ENCODE measurements around the gene FMO4. TPM values are rescaled to one million over a fixed set of nuclear protein-coding genes. Genes with fewer than 3 reads are reported as not detected.

The FMO4 gene
- total RNA-seq, 1 donor from 2014 or later: 0.98 TPM

GRCh38 chr1:171344473-171344820 is 30.5 kb downstream of the FMO4 start:
- intact Hi-C loops (cut with DNase I): no loop called here
- H3K4me3 ChIP-seq: no peak overlapping the region
- H3K4me1 ChIP-seq: peaks cover 16% of the 10 kb centered on the region
- no peaks in the 10 kb centered on the region for H3K27me3 ChIP-seq
- no peak for DNase-seq (ENCODE audit: extremely low spot score in 2 of 2)
- no peak overlapping the region for H3K27ac ChIP-seq
- no peak for TF ChIP-seq POLR2AphosphoS5 (IDR thresholded peaks at IDR 0.05; ENCODE audit: insufficient read depth in 1 of 2, low read depth in 1 of 2)
- TF ChIP-seq POLR2A (IDR thresholded peaks at IDR 0.05): no peak
- no peak for TF ChIP-seq CTCF (IDR thresholded peaks at IDR 0.05)
- no peaks in the 10 kb centered on the region for H3K9me3 ChIP-seq
- no peaks in the 10 kb centered on the region for H3K36me3 ChIP-seq

GRCh38 chr1:171345536-171345935 is 31.6 kb downstream of the FMO4 start:
- H3K27ac ChIP-seq: no peak overlapping the region
- no peak overlapping the region for H3K4me3 ChIP-seq
- H3K27me3 ChIP-seq: no peaks in the 10 kb centered on the region
- DNase-seq (ENCODE audit: extremely low spot score in 2 of 2): no peak
- intact Hi-C loops (cut with DNase I): no loop called here
- H3K4me1 ChIP-seq: peaks cover 16% of the 10 kb centered on the region
- no peaks in the 10 kb centered on the region for H3K9me3 ChIP-seq
- TF ChIP-seq POLR2AphosphoS5 (IDR thresholded peaks at IDR 0.05; ENCODE audit: insufficient read depth in 1 of 2, low read depth in 1 of 2) (no peak), CTCF (IDR thresholded peaks at IDR 0.05) (no peak), POLR2A (IDR thresholded peaks at IDR 0.05) (no peak)
- H3K36me3 ChIP-seq: no peaks in the 10 kb centered on the region

GRCh38 chr1:171346881-171347280 is 32.9 kb downstream of the FMO4 start:
- intact Hi-C loops (cut with DNase I): no loop called here
- Histone ChIP-seq H3K36me3 (no peaks in the 10 kb centered on the region), H3K9me3 (no peaks in the 10 kb centered on the region), H3K4me3 (no peak overlapping the region), H3K4me1 (peaks cover 16% of the 10 kb centered on the region), H3K27ac (no peak overlapping the region), H3K27me3 (no peaks in the 10 kb centered on the region)
- no peak for DNase-seq (ENCODE audit: extremely low spot score in 2 of 2)
- no peak for TF ChIP-seq CTCF (IDR thresholded peaks at IDR 0.05)
- TF ChIP-seq POLR2A (IDR thresholded peaks at IDR 0.05): no peak
- no peak for TF ChIP-seq POLR2AphosphoS5 (IDR thresholded peaks at IDR 0.05; ENCODE audit: insufficient read depth in 1 of 2, low read depth in 1 of 2)

- no peak overlapping the region for H3K4me3 ChIP-seq
- H3K9me3 ChIP-seq: no peaks in the 10 kb centered on the region
- H3K27ac ChIP-seq: no peak overlapping the region
- DNase-seq (ENCODE audit: extremely low spot score in 2 of 2): no peak
- intact Hi-C loops (cut with DNase I): no loop called here
- TF ChIP-seq POLR2AphosphoS5 (IDR thresholded peaks at IDR 0.05; ENCODE audit: insufficient read depth in 1 of 2, low read depth in 1 of 2): no peak
- TF ChIP-seq CTCF (IDR thresholded peaks at IDR 0.05): no peak
- TF ChIP-seq POLR2A (IDR thresholded peaks at IDR 0.05): no peak
- no peaks in the 10 kb centered on the region for H3K27me3 ChIP-seq
- no peaks in the 10 kb centered on the region for H3K36me3 ChIP-seq
- H3K4me1 ChIP-seq: no peaks in the 10 kb centered on the region
Observed at GRCh38 chr1:171350594-171350993, 36.6 kb downstream of the FMO4 start.

- no peak for DNase-seq (ENCODE audit: extremely low spot score in 2 of 2)
- H3K27ac ChIP-seq: no peak overlapping the region
- no peaks in the 10 kb centered on the region for H3K9me3 ChIP-seq
- no peak for TF ChIP-seq POLR2A (IDR thresholded peaks at IDR 0.05)
- no peak for TF ChIP-seq POLR2AphosphoS5 (IDR thresholded peaks at IDR 0.05; ENCODE audit: insufficient read depth in 1 of 2, low read depth in 1 of 2)
- TF ChIP-seq CTCF (IDR thresholded peaks at IDR 0.05): no peak
- H3K27me3 ChIP-seq: no peaks in the 10 kb centered on the region
- intact Hi-C loops (cut with DNase I): no loop called here
- H3K4me1 ChIP-seq: no peaks in the 10 kb centered on the region
- no peaks in the 10 kb centered on the region for H3K36me3 ChIP-seq
- H3K4me3 ChIP-seq: no peak overlapping the region
Observed at GRCh38 chr1:171351961-171352360, 38.0 kb downstream of the FMO4 start.
